ENCODE data around the gene MRPL23. TPM values are rescaled to one million over a fixed set of nuclear protein-coding genes. Genes with fewer than 3 reads are reported as not detected.

The MRPL23 gene
- total and polyA plus RNA-seq, 2 of the 8 experiments (the other 6 are each of a cell fraction or from before 2014, with no cell fraction given), result 86.4 to 244 TPM

- Histone ChIP-seq H3K9me3 (ENCODE audit: insufficient read depth in 2 of 2, low read depth in 1 of 2, low read length in 1 of 2) (no peaks in the 10 kb centered on the region), H2AK5ac (ENCODE audit: low read depth, low read length) (no peak overlapping the region), H2BK120ac (replicated peaks; ENCODE audit: low read depth, low read length) (no peak overlapping the region), H4K8ac (ENCODE audit: extremely low read depth, insufficient read depth, low read length) (no peak overlapping the region; the same call in 1 of the 2 replicates), H4K91ac (replicated peaks; ENCODE audit: insufficient read length, low read length) (no peak overlapping the region), H3K9ac (replicated peaks in 1 of 4; ENCODE audit: extremely low read depth in 1 of 4, low read depth in 3 of 4, low read length in 3 of 4) (no peak overlapping the region), H2AFZ (ENCODE audit: low read length) (no peak overlapping the region), H2BK5ac (ENCODE audit: low read depth, low read length) (no peak overlapping the region), H3K23me2 (ENCODE audit: low read depth, low read length) (peaks cover 5% of the 10 kb centered on the region; the same call in 1 of the 2 replicates), H3K4me2 (ENCODE audit: insufficient read depth in 1 of 2, low read depth in 2 of 2, low read length in 2 of 2) (no peak overlapping the region), H3K4me1 (replicated peaks in 1 of 4; ENCODE audit: control insufficient read depth in 3 of 4, insufficient read depth in 4 of 4, low read length in 3 of 4) (peaks cover 0 to 3% (median 3%) of the 10 kb centered on the region in 4 experiments; a peak in 4 of 7 replicates), H3K27me3 (replicated peaks in 1 of 4; ENCODE audit: control insufficient read depth in 3 of 4, extremely low read depth in 1 of 4, insufficient read depth in 3 of 4, low read length in 3 of 4) (no peaks in the 10 kb centered on the region), H3K14ac (ENCODE audit: insufficient read length) (no peak overlapping the region), H3K23ac (ENCODE audit: insufficient read length) (no peak overlapping the region), H3K79me2 (ENCODE audit: control insufficient read depth in 1 of 2, insufficient read depth in 2 of 2, low read length in 2 of 2) (no peaks in the 10 kb centered on the region), H2BK12ac (ENCODE audit: low read depth, low read length) (no peak overlapping the region), H3K36me3 (ENCODE audit: control insufficient read depth in 2 of 4, insufficient read depth in 4 of 4, low read length in 3 of 4) (no peaks in the 10 kb centered on the region), H3K27ac (ENCODE audit: low read depth, low read length) (no peak overlapping the region), H3K18ac (ENCODE audit: extremely low read depth, low read length) (no peak overlapping the region), H3K4me3 (ENCODE audit: extremely low read depth in 1 of 4, insufficient read depth in 2 of 4, low read depth in 3 of 4, low read length in 4 of 4) (no peak overlapping the region), H3K79me1 (ENCODE audit: low read depth, low read length) (no peaks in the 10 kb centered on the region), H4K5ac (ENCODE audit: insufficient read length, low read depth, low read length) (no peak overlapping the region), H3K56ac (replicated peaks; ENCODE audit: insufficient read length, low read depth, low read length) (no peak overlapping the region), H2BK20ac (ENCODE audit: low read length) (no peak overlapping the region), H2BK15ac (ENCODE audit: low read length) (no peak overlapping the region), H4K20me1 (replicated peaks in 1 of 2; ENCODE audit: control insufficient read depth in 1 of 2, insufficient read depth in 2 of 2, low read length in 2 of 2) (peaks cover 0 to 2% of the 10 kb centered on the region in 2 experiments), H3K4ac (replicated peaks; ENCODE audit: insufficient read length, low read depth, low read length) (no peak overlapping the region)
- POLR2A ChIA-PET (ENCODE audit: partially characterized antibody), result no interaction called here
- CTCF ChIA-PET (ENCODE audit: partially characterized antibody), result interaction anchor here (0.6 to 4.4 kb wide), 24 partner anchors 9 to 968 kb away, joined by 3 to 47 read pairs (median 5); partner anchors contain the start of gene PRR33
- DNase-seq (ENCODE audit: low read depth in 1 of 2, low spot score in 2 of 2) (no peak), FAIRE-seq (no peak)
- WGBS, 2 experiments (ENCODE audit: extremely low coverage in 1 of 2, insufficient coverage in 1 of 2, insufficient read length in 1 of 2, insufficient replicate concordance in 2 of 2, low coverage in 1 of 2, low lambda C conversion rate in 2 of 2, missing lambda C conversion rate in 1 of 2), result 91% methylated on average over 16 of the region's 29 CpGs; no CpG with 5 or more reads in 1 of the 2 experiments
- peak in 1 of 2 experiments; percentile 18; a peak in 1 of 4 replicates for TF ChIP-seq RAD21 (IDR thresholded peaks at IDR 0.05 in 1 of 2, conservative IDR thresholded peaks at IDR 0.05 in 1 of 2; ENCODE audit: low read depth in 2 of 2, low read length in 2 of 2)
- TF ChIP-seq CREB1 (IDR thresholded peaks at IDR 0.05), result no peak
- TF ChIP-seq E2F6 (IDR thresholded peaks at IDR 0.05), result no peak
- TF ChIP-seq CBX5 (IDR thresholded peaks at IDR 0.05; ENCODE audit: low read depth, low read length), result no peak
- TF ChIP-seq RFX5 (IDR thresholded peaks at IDR 0.05; ENCODE audit: borderline replicate concordance, low read depth, low read length), result no peak
- no peak for TF ChIP-seq TCF12 (IDR thresholded peaks at IDR 0.05; ENCODE audit: low read depth, low read length)
- no peak for TF ChIP-seq TBP (IDR thresholded peaks at IDR 0.05; ENCODE audit: low read depth, low read length)
Measured at GRCh38 chr11:1918436-1919315, 28.5 kb upstream of the MRPL23 start.

Measured in H1 (cell line).